AG09309 (cell line): ENCODE results near the gene MRPL51.
A peak's percentile ranks its signal among the peaks of the same experiment; 100 is the strongest.
"Not testable (repeated sequence)": the region's sequence is repeated elsewhere in the genome, so short reads cannot be mapped to it uniquely, and the experiment has no call there.

Source experiments
- DNase-seq: peaks from one replicate; pipeline ENCODE4 v3.0.0-alpha.2; 2010; ENCODE audit warnings: low read depth
- H3K4me3 ChIP-seq: 2 replicates; pipeline ENCODE4 v1.5.1; 2011; ENCODE audit warnings: mild to moderate bottlenecking, low read depth, low read length, moderate library complexity; ENCODE audit not compliant: control insufficient read depth
- CTCF ChIP-seq: IDR thresholded peaks from 2 replicates; pipeline ENCODE4 v1.5.1; 2011; ENCODE audit warnings: mild to moderate bottlenecking, low read depth, low read length, inconsistent platforms; ENCODE audit not compliant: insufficient read depth, control insufficient read depth; ENCODE audit errors: missing control alignments

Gene MRPL51

GRCh38 chr12:6538420-6539313 is 45.6 kb upstream of the MRPL51 start:
- TF ChIP-seq CTCF = no peak
- DNase-seq = no peak
- no peak overlapping the region for H3K4me3 ChIP-seq

DNA sequence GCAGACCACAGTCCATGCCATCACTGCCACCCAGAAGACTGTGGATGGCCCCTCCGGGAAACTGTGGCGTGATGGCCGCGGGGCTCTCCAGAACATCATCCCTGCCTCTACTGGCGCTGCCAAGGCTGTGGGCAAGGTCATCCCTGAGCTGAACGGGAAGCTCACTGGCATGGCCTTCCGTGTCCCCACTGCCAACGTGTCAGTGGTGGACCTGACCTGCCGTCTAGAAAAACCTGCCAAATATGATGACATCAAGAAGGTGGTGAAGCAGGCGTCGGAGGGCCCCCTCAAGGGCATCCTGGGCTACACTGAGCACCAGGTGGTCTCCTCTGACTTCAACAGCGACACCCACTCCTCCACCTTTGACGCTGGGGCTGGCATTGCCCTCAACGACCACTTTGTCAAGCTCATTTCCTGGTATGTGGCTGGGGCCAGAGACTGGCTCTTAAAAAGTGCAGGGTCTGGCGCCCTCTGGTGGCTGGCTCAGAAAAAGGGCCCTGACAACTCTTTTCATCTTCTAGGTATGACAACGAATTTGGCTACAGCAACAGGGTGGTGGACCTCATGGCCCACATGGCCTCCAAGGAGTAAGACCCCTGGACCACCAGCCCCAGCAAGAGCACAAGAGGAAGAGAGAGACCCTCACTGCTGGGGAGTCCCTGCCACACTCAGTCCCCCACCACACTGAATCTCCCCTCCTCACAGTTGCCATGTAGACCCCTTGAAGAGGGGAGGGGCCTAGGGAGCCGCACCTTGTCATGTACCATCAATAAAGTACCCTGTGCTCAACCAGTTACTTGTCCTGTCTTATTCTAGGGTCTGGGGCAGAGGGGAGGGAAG is 44.7 kb upstream of the MRPL51 start:
- H3K4me3 ChIP-seq = peak overlapping the region; percentile 99
- peak; percentile 77 for TF ChIP-seq CTCF
- not testable (repeated sequence) for DNase-seq

DNA sequence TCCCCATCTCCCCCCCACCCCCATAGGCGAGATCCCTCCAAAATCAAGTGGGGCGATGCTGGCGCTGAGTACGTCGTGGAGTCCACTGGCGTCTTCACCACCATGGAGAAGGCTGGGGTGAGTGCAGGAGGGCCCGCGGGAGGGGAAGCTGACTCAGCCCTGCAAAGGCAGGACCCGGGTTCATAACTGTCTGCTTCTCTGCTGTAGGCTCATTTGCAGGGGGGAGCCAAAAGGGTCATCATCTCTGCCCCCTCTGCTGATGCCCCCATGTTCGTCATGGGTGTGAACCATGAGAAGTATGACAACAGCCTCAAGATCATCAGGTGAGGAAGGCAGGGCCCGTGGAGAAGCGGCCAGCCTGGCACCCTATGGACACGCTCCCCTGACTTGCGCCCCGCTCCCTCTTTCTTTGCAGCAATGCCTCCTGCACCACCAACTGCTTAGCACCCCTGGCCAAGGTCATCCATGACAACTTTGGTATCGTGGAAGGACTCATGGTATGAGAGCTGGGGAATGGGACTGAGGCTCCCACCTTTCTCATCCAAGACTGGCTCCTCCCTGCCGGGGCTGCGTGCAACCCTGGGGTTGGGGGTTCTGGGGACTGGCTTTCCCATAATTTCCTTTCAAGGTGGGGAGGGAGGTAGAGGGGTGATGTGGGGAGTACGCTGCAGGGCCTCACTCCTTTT is 44.0 kb upstream of the MRPL51 start:
- DNase-seq = no peak
- peak overlapping the region; percentile 99 for H3K4me3 ChIP-seq
- no peak for TF ChIP-seq CTCF

- TF ChIP-seq CTCF = no peak
- DNase-seq = no peak
- peak overlapping the region; percentile 99 for H3K4me3 ChIP-seq
Measured at GRCh38 chr12:6535960-6536847, 43.1 kb upstream of the MRPL51 start.

- no peak for TF ChIP-seq CTCF
- no peak for DNase-seq
Measured at GRCh38 chr12:6535697-6535946, 42.6 kb upstream of the MRPL51 start.

More at GRCh38 chr12:6535697-6535946, 42.6 kb upstream of the MRPL51 start:
- peak overlapping the region; percentile 99 for H3K4me3 ChIP-seq
